ENCODE data around the gene LCN2.
"Not testable (repeated sequence)": the region's sequence is repeated elsewhere in the genome, so short reads cannot be mapped to it uniquely, and the experiment has no call there.

DNA sequence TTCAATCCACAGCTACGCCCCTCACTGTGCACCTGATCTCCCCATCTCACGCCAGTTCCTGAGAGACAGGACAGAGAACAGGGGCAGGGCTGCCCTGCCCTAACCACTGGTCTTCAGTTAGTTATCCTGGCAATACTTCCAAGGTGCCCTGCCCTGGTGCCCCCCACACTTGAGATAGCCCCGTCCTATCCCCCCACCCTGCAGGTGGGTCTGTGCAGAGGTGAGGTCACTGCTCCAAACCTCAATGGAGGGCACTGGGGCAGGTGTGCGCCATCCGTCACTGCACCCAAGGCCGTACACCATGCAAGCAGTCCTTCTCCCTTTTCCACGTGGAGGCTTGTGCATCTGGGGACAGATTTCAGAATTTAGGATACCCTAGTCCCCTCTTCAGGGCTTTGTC, 18.6 kb upstream of the LCN2 start:
- not testable (repeated sequence) for TF ChIP-seq SUZ12 (IDR thresholded peaks at IDR 0.05); CTBP1 (IDR thresholded peaks at IDR 0.05; ENCODE audit: borderline replicate concordance); BHLHE40 (IDR thresholded peaks at IDR 0.05; ENCODE audit: borderline replicate concordance); TARDBP (IDR thresholded peaks at IDR 0.05); FOXA1 (IDR thresholded peaks at IDR 0.05); HDGF (IDR thresholded peaks at IDR 0.05; ENCODE audit: borderline replicate concordance); NFRKB (IDR thresholded peaks at IDR 0.05); L3MBTL2 (conservative IDR thresholded peaks at IDR 0.05); ELF4 (IDR thresholded peaks at IDR 0.05); SP1 (IDR thresholded peaks at IDR 0.05); FOXK2 (IDR thresholded peaks at IDR 0.05); FOXM1 (IDR thresholded peaks at IDR 0.05; ENCODE audit: borderline replicate concordance)
- TF ChIP-seq, protein P1, sequence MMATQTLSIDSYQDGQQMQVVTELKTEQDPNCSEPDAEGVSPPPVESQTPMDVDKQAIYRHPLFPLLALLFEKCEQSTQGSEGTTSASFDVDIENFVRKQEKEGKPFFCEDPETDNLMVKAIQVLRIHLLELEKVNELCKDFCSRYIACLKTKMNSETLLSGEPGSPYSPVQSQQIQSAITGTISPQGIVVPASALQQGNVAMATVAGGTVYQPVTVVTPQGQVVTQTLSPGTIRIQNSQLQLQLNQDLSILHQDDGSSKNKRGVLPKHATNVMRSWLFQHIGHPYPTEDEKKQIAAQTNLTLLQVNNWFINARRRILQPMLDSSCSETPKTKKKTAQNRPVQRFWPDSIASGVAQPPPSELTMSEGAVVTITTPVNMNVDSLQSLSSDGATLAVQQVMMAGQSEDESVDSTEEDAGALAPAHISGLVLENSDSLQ (IDR thresholded peaks at IDR 0.05): not testable (repeated sequence)

Measured in HEK293T (cell line).